Activated CD4-positive, alpha-beta T cell treated with anti-CD3 and anti-CD28 coated beads for 1 hour (primary cell): ENCODE data around the gene WAPL.

Experiments
- DNase-seq: peaks from one replicate; pipeline ENCODE4 v3.0.0-alpha.2; 2020

WAPL gene

GRCh38 chr10:86461963-86462804, 59.4 kb downstream of the WAPL start:
- no peak for DNase-seq

- no peak for DNase-seq
Measured at GRCh38 chr10:86451604-86451960, 70.0 kb downstream of the WAPL start.

GRCh38 chr10:86450806-86451603, 70.6 kb downstream of the WAPL start:
- no peak for DNase-seq

GRCh38 chr10:86449926-86450558, 71.5 kb downstream of the WAPL start:
- DNase-seq = no peak

- DNase-seq = no peak
Measured at GRCh38 chr10:86447432-86447831, 74.2 kb downstream of the WAPL start.

GRCh38 chr10:86446987-86447386, 74.6 kb downstream of the WAPL start:
- no peak for DNase-seq

- no peak for DNase-seq
Measured at GRCh38 chr10:86446440-86446839, 75.2 kb downstream of the WAPL start.

- DNase-seq = no peak
Measured at GRCh38 chr10:86443936-86444335, 77.7 kb downstream of the WAPL start.

GRCh38 chr10:86443069-86443468, 78.5 kb downstream of the WAPL start:
- no peak for DNase-seq

GRCh38 chr10:86440874-86441843, 80.4 kb downstream of the WAPL start:
- no peak for DNase-seq

- no peak for DNase-seq
Measured at GRCh38 chr10:86439544-86439943, 82.0 kb downstream of the WAPL start.

- DNase-seq = no peak
Measured at GRCh38 chr10:86438091-86438749, 83.4 kb downstream of the WAPL start.

- no peak for DNase-seq
Measured at GRCh38 chr10:86437447-86437846, 84.1 kb downstream of the WAPL start.

GRCh38 chr10:86436963-86437362, 84.6 kb downstream of the WAPL start:
- DNase-seq = no peak

- DNase-seq = no peak
Measured at GRCh38 chr10:86434656-86435055, 86.9 kb downstream of the WAPL start.

GRCh38 chr10:86423739-86424138, 97.9 kb downstream of the WAPL start:
- no peak for DNase-seq

GRCh38 chr10:86419101-86419500, 102.5 kb downstream of the WAPL start:
- no peak for DNase-seq

GRCh38 chr10:86415583-86415982, 106.0 kb downstream of the WAPL start:
- DNase-seq = no peak

GRCh38 chr10:86415116-86415515, 106.5 kb downstream of the WAPL start:
- no peak for DNase-seq

- DNase-seq = no peak
Measured at GRCh38 chr10:86413046-86413728, 108.4 kb downstream of the WAPL start.

GRCh38 chr10:86411852-86412560, 109.6 kb downstream of the WAPL start:
- no peak for DNase-seq
